PC-9 (cell line): Measurements from ENCODE around the gene IQGAP3.

Experiments
- CTCF ChIP-seq: fragments of 200-600 bp; sonication (generic); conservative IDR thresholded peaks from 2 replicates; pipeline ENCODE4 v1.6.1; 2017; ENCODE audit warnings: mixed run types, antibody characterized with exemption, mild to moderate bottlenecking, moderate library complexity
- EZH2 ChIP-seq: fragments of 200-600 bp; sonication (generic); IDR thresholded peaks from 2 replicates; pipeline ENCODE4 v1.8.0; 2017; ENCODE audit warnings: antibody characterized with exemption, low read depth

GRCh38 chr1:156598125-156598524, 25.8 kb upstream of the IQGAP3 start:
- TF ChIP-seq CTCF (no peak), EZH2 (no peak)
